Keratinocyte (primary cell): ENCODE data around the gene UBE2K. TPM values are rescaled to one million over a fixed set of nuclear protein-coding genes. Genes with fewer than 3 reads are reported as not detected.

ENCODE experiments used
- DNase-seq: peaks from one replicate; pipeline ENCODE4 v3.0.0-alpha.2; 2011; ENCODE audit warnings: low read depth, missing footprints, low spot score
- FAIRE-seq: peaks from 2 replicates; lab custom pipeline; 2011; peaks lifted over from hg19 to GRCh38; lab: Jason Lieb, UNC
- H2AFZ ChIP-seq: 2 replicates; pipeline ENCODE4 v1.6.0; 2012; ENCODE audit warnings: low read length, control low read depth, inconsistent platforms; ENCODE audit not compliant: control insufficient read depth
- H3K27ac ChIP-seq: 2 replicates; pipeline ENCODE4 v1.5.1; 2011; ENCODE audit warnings: low read length; ENCODE audit not compliant: control insufficient read depth, insufficient read depth
- H3K27me3 ChIP-seq: 3 replicates; pipeline ENCODE4 v1.6.0; 2011; ENCODE audit warnings: low read length; ENCODE audit not compliant: control insufficient read depth, insufficient read depth; ENCODE audit errors: extremely low read depth
- H3K36me3 ChIP-seq, 2 experiments: 2 replicates in 1 of 2; 3 replicates in 1 of 2; pipeline ENCODE4 v1.5.1; 2011; ENCODE audit warnings: low read length in 2 of 2, mild to moderate bottlenecking in 1 of 2; ENCODE audit not compliant: control insufficient read depth in 2 of 2, insufficient read depth in 2 of 2; ENCODE audit errors: extremely low read depth in 1 of 2
- H3K4me1 ChIP-seq: 3 replicates; pipeline ENCODE4 v1.5.1; 2011; ENCODE audit warnings: low read length; ENCODE audit not compliant: control insufficient read depth, insufficient read depth; ENCODE audit errors: extremely low read depth
- H3K4me2 ChIP-seq: 3 replicates; pipeline ENCODE4 v1.6.0; 2011; ENCODE audit warnings: low read depth, low read length; ENCODE audit not compliant: control insufficient read depth, insufficient read depth; ENCODE audit errors: extremely low read depth
- H3K4me3 ChIP-seq, 3 experiments: fragments of 200-600 bp in 1 of 3; sonication (generic) in 1 of 3; 2 replicates in 2 of 3; 3 replicates in 1 of 3; pipeline ENCODE4 v1.5.1; 2011 to 2016; ENCODE audit warnings: low read length in 3 of 3, mild to moderate bottlenecking in 3 of 3, control low read depth in 2 of 3, inconsistent platforms in 1 of 3, low read depth in 1 of 3, mixed read lengths in 1 of 3, mixed run types in 1 of 3, moderate library complexity in 1 of 3; ENCODE audit not compliant: control insufficient read depth in 2 of 3, insufficient read depth in 2 of 3; ENCODE audit errors: extremely low read depth in 1 of 3
- H3K79me2 ChIP-seq: 2 replicates; pipeline ENCODE4 v1.6.0; 2012; ENCODE audit warnings: low read length; ENCODE audit not compliant: control insufficient read depth, insufficient read depth
- H3K9ac ChIP-seq: 3 replicates; pipeline ENCODE4 v1.6.0; 2011; ENCODE audit warnings: low read length; ENCODE audit not compliant: control insufficient read depth, insufficient read depth; ENCODE audit errors: extremely low read depth
- H3K9me1 ChIP-seq: 3 replicates; pipeline ENCODE4 v1.6.0; 2011; ENCODE audit warnings: low read length; ENCODE audit not compliant: control insufficient read depth, insufficient read depth; ENCODE audit errors: extremely low read depth
- H3K9me3 ChIP-seq: 2 replicates; pipeline ENCODE4 v1.5.1; 2012; ENCODE audit warnings: low read depth, low read length; ENCODE audit not compliant: control insufficient read depth
- H4K20me1 ChIP-seq: 3 replicates; pipeline ENCODE4 v1.6.0; 2011; ENCODE audit warnings: low read length; ENCODE audit not compliant: control insufficient read depth, insufficient read depth; ENCODE audit errors: extremely low read depth
- EZH2 ChIP-seq: IDR thresholded peaks from one replicate; pipeline ENCODE4 v1.6.1; 2012; ENCODE audit warnings: inconsistent platforms, mild to moderate bottlenecking, low read length, moderate library complexity
- dilution Hi-C: fragments of 300-500 bp; cut with MboI; formaldehyde crosslinking; loops from one replicate; pipeline ENCODE4 v1.7.0; 2020; ENCODE audit warnings: low sequenced_read_pairs; ENCODE audit not compliant: extremely low pct_ligation_motif_present
- polyA plus RNA-seq, 5 experiments: library from polyadenylated mRNA; depleted of rRNA in 3 of 5; stranded (reverse) in 3 of 5; stranded (forward) in 1 of 5; unstranded in 1 of 5; fragments of >200 nt; gene quantifications; 1 replicate in 1 of 5; 2 replicates in 3 of 5; 3 replicates in 1 of 5; pipeline versions ENCODE4 v1.2.1 to v1.2.3, GENCODE V29; 2011 to 2012; ENCODE audit warnings: missing spikeins in 2 of 5, low read depth in 1 of 5, low replicate concordance in 1 of 5
- TF ChIP-seq, protein P1 (sequence below), 3 experiments: IDR thresholded peaks in 1 of 3; conservative IDR thresholded peaks in 1 of 3; optimal IDR thresholded peaks in 1 of 3; 2 replicates in 2 of 3; 3 replicates in 1 of 3; pipeline versions ENCODE3 to v1.5.1; 2011; ENCODE audit warnings: low read length in 3 of 3, mild to moderate bottlenecking in 3 of 3, moderate library complexity in 2 of 3, control low read depth in 1 of 3, inconsistent platforms in 1 of 3; ENCODE audit not compliant: insufficient read depth in 2 of 3; ENCODE audit errors: extremely low read depth in 1 of 3

The UBE2K gene
- polyA plus RNA-seq, 1 donor (not counting 4 experiments of a cell fraction or from before 2014, with no cell fraction given), result 163 TPM

DNA sequence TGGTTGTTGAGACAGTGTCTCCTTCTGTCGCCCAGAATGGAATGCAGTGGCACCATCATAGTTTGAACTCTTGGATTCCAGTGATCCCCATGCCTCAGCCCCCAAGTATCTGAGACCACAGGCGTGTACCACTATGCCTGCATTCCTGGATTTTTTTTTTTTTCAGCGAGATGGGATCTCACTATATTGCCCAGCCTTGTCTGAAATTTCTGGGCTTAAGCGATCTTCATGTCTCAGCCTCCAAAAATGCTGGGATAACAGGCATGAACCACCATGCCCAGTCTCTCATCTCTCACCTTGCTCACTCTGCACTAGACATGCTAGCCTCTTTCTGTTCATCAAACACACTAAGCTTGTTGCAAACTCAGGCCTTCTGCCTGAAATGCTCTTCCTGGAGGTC is 104.1 kb downstream of the UBE2K start:
- no peak overlapping the region for H2AFZ ChIP-seq
- dilution Hi-C loops, result no loop called here
- no peaks in the 10 kb centered on the region for H3K36me3 ChIP-seq

GRCh38 chr4:39808231-39808749 is 110.4 kb downstream of the UBE2K start:
- dilution Hi-C loops, result no loop called here
- TF ChIP-seq, protein P1, sequence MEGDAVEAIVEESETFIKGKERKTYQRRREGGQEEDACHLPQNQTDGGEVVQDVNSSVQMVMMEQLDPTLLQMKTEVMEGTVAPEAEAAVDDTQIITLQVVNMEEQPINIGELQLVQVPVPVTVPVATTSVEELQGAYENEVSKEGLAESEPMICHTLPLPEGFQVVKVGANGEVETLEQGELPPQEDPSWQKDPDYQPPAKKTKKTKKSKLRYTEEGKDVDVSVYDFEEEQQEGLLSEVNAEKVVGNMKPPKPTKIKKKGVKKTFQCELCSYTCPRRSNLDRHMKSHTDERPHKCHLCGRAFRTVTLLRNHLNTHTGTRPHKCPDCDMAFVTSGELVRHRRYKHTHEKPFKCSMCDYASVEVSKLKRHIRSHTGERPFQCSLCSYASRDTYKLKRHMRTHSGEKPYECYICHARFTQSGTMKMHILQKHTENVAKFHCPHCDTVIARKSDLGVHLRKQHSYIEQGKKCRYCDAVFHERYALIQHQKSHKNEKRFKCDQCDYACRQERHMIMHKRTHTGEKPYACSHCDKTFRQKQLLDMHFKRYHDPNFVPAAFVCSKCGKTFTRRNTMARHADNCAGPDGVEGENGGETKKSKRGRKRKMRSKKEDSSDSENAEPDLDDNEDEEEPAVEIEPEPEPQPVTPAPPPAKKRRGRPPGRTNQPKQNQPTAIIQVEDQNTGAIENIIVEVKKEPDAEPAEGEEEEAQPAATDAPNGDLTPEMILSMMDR (optimal IDR thresholded peaks at IDR 0.05 in 1 of 3, IDR thresholded peaks at IDR 0.05 in 1 of 3, conservative IDR thresholded peaks at IDR 0.05 in 1 of 3; ENCODE audit: extremely low read depth in 1 of 3, insufficient read depth in 2 of 3, low read length in 3 of 3), result no peak
- no peak for TF ChIP-seq EZH2
- Histone ChIP-seq H3K27me3 (no peaks in the 10 kb centered on the region), H4K20me1 (no peaks in the 10 kb centered on the region), H3K27ac (no peak overlapping the region), H3K9me3 (no peaks in the 10 kb centered on the region), H3K4me3 (no peak overlapping the region), H3K4me1 (no peaks in the 10 kb centered on the region), H3K36me3 (no peaks in the 10 kb centered on the region), H3K9ac (no peak overlapping the region), H3K79me2 (no peaks in the 10 kb centered on the region), H2AFZ (no peak overlapping the region), H3K9me1 (no peaks in the 10 kb centered on the region), H3K4me2 (no peak overlapping the region)
- DNase-seq (no peak), FAIRE-seq (no peak)

More for the DNA sequence above, 104.1 kb downstream of the UBE2K start:
- H3K27ac ChIP-seq, result no peak overlapping the region
- no peaks in the 10 kb centered on the region for H3K9me3 ChIP-seq
- no peaks in the 10 kb centered on the region for H3K79me2 ChIP-seq
- FAIRE-seq (no peak), DNase-seq (no peak)
- no peak overlapping the region for H3K4me2 ChIP-seq
- no peaks in the 10 kb centered on the region for H3K27me3 ChIP-seq
- no peak overlapping the region for H3K4me3 ChIP-seq
- no peaks in the 10 kb centered on the region for H3K4me1 ChIP-seq
- H3K9ac ChIP-seq, result no peak overlapping the region
- TF ChIP-seq, protein P1 (optimal IDR thresholded peaks at IDR 0.05 in 1 of 3, IDR thresholded peaks at IDR 0.05 in 1 of 3, conservative IDR thresholded peaks at IDR 0.05 in 1 of 3; ENCODE audit: extremely low read depth in 1 of 3, insufficient read depth in 2 of 3, low read length in 3 of 3), result no peak
- TF ChIP-seq EZH2, result no peak
- no peaks in the 10 kb centered on the region for H3K9me1 ChIP-seq
- no peaks in the 10 kb centered on the region for H4K20me1 ChIP-seq
